H1 (cell line): ENCODE data around the gene LIPF. TPM values are rescaled to one million over a fixed set of nuclear protein-coding genes. Genes with fewer than 3 reads are reported as not detected.

Experiments used
- CTBP2 ChIP-seq: IDR thresholded peaks from 2 replicates; pipeline ENCODE4 v1.7.0; 2011; ENCODE audit warnings: borderline replicate concordance, mild to moderate bottlenecking, moderate library complexity, mixed read lengths, low read length; ENCODE audit not compliant: insufficient read depth, insufficient read length
- JUND ChIP-seq: IDR thresholded peaks from 2 replicates; pipeline ENCODE4 v1.6.1; 2011; ENCODE audit warnings: mild to moderate bottlenecking, improper control_type of control experiment, low read length
- polyA plus RNA-seq, 7 experiments: library from polyadenylated mRNA; depleted of rRNA in 3 of 7; stranded (reverse) in 5 of 7; unstranded in 2 of 7; fragments of >200 nt in 5 of 7; fragments of 200-250 nt in 2 of 7; gene quantifications; 1 replicate in 5 of 7; 2 replicates in 1 of 7; 4 replicates in 1 of 7; pipeline versions ENCODE4 v1.2.1 to v1.2.3, GENCODE V29; 2011 to 2013; ENCODE audit warnings: missing spikeins in 2 of 7, mixed read lengths in 2 of 7
- total RNA-seq: library from RNA; stranded (reverse); fragmentation: NEBNext Ultra II Directional; extraction: Animal tissue kit (Norgen Biotek cat#: 25700); gene quantifications from 2 replicates; pipeline ENCODE4 v1.2.1, GENCODE V29; 2021
- TF ChIP-seq, protein P1 (sequence below): fragments of 300-600 bp; sonication (generic); IDR thresholded peaks from 2 replicates; pipeline ENCODE4 v1.7.1; 2012; ENCODE audit warnings: low read length, moderate library complexity, mild to moderate bottlenecking, inconsistent platforms; ENCODE audit not compliant: insufficient replicate concordance

The LIPF gene
- total and polyA plus RNA-seq, 2 of the 8 experiments (the other 6 are each of a cell fraction or from before 2014, with no cell fraction given): not detected

DNA sequence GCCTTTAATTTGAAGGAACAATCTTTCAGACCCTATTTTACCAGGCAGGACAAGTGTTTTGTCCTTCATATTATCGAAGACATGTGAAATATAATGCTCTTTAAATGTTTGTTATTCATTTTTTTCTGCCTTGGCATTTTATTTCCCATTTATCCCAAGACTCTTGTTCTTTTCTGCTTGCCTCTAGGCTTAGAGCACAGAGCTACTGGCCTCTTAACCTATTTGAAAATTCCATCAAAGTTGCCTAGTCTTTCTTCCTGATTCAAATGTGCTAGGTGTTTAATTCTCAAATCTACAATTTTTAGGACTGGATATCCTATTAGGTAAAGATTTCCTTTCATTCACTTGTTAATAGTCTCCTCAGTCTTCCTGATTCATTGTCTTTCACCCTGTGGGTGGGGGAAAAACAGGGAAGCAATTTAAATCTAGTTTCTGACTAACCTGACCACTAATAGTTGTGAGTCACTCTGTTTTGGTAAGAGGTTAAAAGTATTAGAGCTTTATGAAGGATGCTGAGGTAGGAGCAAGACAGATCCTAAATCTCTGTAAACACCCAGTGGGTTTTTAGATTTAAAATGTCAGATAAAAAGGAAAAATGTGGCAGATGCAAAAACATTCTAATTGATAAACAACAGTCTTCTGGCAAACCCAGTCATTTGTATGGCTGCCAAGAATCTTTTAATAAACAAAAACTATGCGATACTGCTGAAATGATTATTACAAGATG is 43.4 kb downstream of the LIPF start (continued):
- TF ChIP-seq, protein P1, sequence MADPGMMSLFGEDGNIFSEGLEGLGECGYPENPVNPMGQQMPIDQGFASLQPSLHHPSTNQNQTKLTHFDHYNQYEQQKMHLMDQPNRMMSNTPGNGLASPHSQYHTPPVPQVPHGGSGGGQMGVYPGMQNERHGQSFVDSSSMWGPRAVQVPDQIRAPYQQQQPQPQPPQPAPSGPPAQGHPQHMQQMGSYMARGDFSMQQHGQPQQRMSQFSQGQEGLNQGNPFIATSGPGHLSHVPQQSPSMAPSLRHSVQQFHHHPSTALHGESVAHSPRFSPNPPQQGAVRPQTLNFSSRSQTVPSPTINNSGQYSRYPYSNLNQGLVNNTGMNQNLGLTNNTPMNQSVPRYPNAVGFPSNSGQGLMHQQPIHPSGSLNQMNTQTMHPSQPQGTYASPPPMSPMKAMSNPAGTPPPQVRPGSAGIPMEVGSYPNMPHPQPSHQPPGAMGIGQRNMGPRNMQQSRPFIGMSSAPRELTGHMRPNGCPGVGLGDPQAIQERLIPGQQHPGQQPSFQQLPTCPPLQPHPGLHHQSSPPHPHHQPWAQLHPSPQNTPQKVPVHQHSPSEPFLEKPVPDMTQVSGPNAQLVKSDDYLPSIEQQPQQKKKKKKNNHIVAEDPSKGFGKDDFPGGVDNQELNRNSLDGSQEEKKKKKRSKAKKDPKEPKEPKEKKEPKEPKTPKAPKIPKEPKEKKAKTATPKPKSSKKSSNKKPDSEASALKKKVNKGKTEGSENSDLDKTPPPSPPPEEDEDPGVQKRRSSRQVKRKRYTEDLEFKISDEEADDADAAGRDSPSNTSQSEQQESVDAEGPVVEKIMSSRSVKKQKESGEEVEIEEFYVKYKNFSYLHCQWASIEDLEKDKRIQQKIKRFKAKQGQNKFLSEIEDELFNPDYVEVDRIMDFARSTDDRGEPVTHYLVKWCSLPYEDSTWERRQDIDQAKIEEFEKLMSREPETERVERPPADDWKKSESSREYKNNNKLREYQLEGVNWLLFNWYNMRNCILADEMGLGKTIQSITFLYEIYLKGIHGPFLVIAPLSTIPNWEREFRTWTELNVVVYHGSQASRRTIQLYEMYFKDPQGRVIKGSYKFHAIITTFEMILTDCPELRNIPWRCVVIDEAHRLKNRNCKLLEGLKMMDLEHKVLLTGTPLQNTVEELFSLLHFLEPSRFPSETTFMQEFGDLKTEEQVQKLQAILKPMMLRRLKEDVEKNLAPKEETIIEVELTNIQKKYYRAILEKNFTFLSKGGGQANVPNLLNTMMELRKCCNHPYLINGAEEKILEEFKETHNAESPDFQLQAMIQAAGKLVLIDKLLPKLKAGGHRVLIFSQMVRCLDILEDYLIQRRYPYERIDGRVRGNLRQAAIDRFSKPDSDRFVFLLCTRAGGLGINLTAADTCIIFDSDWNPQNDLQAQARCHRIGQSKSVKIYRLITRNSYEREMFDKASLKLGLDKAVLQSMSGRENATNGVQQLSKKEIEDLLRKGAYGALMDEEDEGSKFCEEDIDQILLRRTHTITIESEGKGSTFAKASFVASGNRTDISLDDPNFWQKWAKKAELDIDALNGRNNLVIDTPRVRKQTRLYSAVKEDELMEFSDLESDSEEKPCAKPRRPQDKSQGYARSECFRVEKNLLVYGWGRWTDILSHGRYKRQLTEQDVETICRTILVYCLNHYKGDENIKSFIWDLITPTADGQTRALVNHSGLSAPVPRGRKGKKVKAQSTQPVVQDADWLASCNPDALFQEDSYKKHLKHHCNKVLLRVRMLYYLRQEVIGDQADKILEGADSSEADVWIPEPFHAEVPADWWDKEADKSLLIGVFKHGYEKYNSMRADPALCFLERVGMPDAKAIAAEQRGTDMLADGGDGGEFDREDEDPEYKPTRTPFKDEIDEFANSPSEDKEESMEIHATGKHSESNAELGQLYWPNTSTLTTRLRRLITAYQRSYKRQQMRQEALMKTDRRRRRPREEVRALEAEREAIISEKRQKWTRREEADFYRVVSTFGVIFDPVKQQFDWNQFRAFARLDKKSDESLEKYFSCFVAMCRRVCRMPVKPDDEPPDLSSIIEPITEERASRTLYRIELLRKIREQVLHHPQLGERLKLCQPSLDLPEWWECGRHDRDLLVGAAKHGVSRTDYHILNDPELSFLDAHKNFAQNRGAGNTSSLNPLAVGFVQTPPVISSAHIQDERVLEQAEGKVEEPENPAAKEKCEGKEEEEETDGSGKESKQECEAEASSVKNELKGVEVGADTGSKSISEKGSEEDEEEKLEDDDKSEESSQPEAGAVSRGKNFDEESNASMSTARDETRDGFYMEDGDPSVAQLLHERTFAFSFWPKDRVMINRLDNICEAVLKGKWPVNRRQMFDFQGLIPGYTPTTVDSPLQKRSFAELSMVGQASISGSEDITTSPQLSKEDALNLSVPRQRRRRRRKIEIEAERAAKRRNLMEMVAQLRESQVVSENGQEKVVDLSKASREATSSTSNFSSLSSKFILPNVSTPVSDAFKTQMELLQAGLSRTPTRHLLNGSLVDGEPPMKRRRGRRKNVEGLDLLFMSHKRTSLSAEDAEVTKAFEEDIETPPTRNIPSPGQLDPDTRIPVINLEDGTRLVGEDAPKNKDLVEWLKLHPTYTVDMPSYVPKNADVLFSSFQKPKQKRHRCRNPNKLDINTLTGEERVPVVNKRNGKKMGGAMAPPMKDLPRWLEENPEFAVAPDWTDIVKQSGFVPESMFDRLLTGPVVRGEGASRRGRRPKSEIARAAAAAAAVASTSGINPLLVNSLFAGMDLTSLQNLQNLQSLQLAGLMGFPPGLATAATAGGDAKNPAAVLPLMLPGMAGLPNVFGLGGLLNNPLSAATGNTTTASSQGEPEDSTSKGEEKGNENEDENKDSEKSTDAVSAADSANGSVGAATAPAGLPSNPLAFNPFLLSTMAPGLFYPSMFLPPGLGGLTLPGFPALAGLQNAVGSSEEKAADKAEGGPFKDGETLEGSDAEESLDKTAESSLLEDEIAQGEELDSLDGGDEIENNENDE: peak; percentile 35
- TF ChIP-seq JUND: peak; percentile 19; the same call in 1 of the 2 replicates
- no peak for TF ChIP-seq CTBP2
- TF ChIP-seq, all 59 proteins: peak for 2
